ENCODE measurements around the gene IKZF2.
"Not testable (repeated sequence)": the region's sequence is repeated elsewhere in the genome, so short reads cannot be mapped to it uniquely, and the experiment has no call there.

IKZF2 gene

DNA sequence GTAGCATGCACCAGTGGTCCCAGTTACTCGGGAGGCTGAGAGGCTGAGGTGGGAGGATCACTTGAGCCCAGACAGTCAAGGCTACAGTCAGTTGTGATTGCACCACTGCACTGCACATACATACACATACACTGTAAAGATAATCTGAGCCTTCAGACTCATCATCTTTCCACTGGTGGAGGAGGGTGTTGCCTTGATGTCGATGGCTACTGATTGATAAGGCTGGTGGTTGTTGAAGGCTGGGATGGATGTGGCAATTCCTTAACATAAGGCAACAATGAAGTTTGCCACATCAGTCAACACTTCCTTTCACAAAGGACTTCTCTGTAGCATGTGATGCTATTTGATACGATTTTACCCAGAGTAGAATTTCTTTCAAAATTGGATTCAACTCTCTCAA is 118.8 kb downstream of the IKZF2 start:
- DNase-seq = no peak

- no peak for DNase-seq
Measured at GRCh38 chr2:213022987-213023386, 128.4 kb downstream of the IKZF2 start.

GRCh38 chr2:213021971-213022899 is 129.2 kb downstream of the IKZF2 start:
- no peak for DNase-seq

GRCh38 chr2:213020913-213021312 is 130.5 kb downstream of the IKZF2 start:
- DNase-seq = not testable (repeated sequence)

DNA sequence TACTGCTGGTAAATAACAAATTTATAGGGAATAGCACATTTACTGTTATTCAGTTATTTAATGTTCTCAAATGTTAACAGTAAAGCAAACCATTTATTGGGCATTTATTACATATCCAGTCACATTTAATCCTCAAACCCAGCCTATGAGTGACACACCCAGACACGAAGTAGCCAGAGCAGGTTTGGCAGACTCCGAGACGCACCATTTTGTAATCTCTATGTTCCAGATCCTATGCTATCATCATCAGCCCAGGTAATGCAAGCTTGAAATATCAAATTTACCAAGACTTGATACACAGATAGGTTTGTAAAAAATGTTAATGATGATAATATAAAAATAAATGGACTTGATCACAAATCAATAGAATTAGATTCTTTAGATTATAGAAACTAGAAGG is 131.1 kb downstream of the IKZF2 start:
- DNase-seq = no peak

GRCh38 chr2:213019368-213019767 is 132.0 kb downstream of the IKZF2 start:
- no peak for DNase-seq

DNA sequence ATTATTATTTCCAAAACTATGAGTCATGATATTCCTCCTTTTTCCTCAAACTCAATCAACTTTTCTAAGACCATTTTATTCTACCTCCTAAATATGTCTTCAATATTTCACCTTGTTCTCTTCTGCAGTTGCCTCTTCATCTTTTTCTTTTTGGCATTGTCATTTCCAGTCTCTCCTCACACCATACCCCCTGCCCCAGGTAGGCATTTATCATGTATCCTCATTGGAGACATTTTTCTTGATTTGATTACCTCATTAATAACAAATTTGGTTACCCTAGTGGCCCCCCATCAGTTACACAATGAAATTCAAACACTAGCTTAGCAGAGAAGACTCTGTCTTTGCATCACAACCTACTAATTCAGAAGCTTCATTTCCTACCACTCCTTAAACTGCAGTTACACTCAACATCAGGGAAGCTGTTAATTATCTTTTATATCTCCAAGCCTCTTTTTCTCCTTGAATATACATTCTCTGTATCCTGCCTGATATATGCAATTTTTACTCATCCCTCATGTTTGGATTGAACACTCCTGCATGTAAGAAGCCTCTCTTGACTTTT is 133.0 kb downstream of the IKZF2 start:
- no peak for DNase-seq

DNA sequence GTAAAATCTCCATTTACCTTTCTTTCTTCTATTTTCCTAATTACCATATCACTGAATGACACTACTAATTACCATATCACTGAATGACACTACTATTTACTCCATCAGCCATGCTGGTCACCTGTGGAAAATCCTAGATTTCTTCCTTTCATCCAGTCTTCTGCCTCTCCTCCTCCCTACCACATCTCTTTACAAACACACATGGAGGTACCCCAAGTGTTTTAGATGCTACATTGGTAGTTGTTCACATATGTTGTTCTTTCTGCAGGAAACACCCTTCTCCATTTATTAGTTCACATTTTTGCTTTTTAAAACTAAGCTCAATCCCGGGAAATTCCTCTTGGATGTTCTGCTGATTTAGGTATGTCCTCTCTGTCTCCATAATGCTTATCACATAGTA is 134.0 kb downstream of the IKZF2 start:
- DNase-seq = no peak

GRCh38 chr2:213016984-213017351 is 134.4 kb downstream of the IKZF2 start:
- no peak for DNase-seq

GRCh38 chr2:213016166-213016983 is 135.0 kb downstream of the IKZF2 start:
- DNase-seq = no peak

GRCh38 chr2:213015387-213016165 is 135.8 kb downstream of the IKZF2 start:
- DNase-seq = no peak

DNA sequence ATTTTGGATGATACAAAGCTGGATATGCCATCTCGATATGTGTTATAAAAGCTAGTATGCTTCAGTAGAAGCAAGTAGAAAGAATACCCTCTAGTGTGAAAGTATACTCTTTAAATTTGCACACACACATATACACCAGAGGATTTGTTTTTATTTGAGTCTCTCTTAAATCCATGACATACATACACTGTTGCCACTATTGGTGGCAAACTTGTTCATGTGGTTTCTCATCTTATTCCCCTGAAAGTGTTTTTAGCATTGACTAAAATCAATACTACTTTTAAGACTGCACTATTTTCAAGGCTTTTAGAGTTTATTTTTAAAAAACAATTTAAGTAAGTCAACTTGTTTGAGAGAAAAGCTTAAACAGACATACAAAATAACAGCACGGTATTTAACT is 137.4 kb downstream of the IKZF2 start:
- DNase-seq = no peak

- no peak for DNase-seq
Measured at GRCh38 chr2:213011505-213011904, 139.9 kb downstream of the IKZF2 start.

GRCh38 chr2:213010106-213010779 is 141.2 kb downstream of the IKZF2 start:
- no peak for DNase-seq

- no peak for DNase-seq
Measured at GRCh38 chr2:213007290-213007838, 144.0 kb downstream of the IKZF2 start.

DNA sequence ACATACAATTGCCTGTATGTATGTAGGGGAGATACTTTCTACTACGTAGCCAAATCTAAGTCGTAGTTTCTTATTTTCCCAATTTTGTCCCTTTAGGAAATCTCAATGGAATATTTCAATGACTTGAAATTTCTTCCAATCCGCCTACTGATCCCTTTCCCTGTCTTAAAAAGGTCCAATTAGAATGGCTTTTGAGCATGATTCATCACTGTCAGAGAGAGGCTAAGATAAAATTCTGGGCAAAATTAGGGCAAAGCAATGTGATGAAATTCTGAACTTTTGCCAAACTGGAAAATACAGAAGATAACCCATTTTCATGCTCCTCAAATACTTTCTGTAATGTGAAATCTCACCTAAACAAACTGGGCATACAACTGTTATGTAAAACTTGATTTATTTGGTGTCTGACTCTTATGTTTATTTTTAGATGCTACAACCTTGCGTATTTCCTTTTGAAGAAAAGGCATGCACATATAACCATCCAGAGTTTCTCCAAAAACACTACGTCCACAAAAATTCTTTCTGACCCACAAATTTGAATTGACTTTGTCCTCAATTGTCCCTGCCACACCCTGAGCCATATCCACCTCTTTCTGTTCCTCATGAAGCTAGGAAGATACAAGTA is 147.1 kb downstream of the IKZF2 start:
- no peak for DNase-seq

DNA sequence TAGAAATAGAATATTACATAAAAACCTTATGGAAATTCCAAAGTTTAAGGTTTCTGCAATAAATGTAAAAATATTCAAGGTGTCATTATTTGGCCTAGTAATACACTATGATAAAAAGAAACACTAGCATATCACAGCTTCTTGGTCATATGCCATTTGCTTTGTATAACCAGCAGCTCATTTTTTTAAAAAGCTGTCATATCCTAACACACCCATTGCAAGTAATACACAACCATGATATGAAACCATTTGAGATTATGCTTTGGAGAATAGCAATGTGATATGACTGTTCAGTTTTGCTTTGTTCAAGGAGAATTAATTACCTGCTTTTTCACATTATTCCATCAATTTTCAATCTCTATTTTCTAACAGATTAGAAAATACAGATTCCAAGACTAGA is 149.0 kb downstream of the IKZF2 start:
- no peak for DNase-seq

- no peak for DNase-seq
Measured at GRCh38 chr2:213001297-213001910, 150.0 kb downstream of the IKZF2 start.

GRCh38 chr2:212998626-212999359 is 152.6 kb downstream of the IKZF2 start:
- DNase-seq = no peak

- DNase-seq = no peak
Measured at GRCh38 chr2:212997526-212998020, 153.8 kb downstream of the IKZF2 start.
